GM18868 (cell line): Measurements from ENCODE around the gene TMEM151A.
A peak's percentile ranks its signal among the peaks of the same experiment; 100 is the strongest.
"Not testable (repeated sequence)": the region's sequence is repeated elsewhere in the genome, so short reads cannot be mapped to it uniquely, and the experiment has no call there.

Source experiments
- ATAC-seq: cut with Tn5 transposase; IDR thresholded peaks from one replicate; pipeline ENCODE4 v1.9.1; 2021; ENCODE audit warnings: mild to moderate bottlenecking, moderate library complexity; ENCODE audit not compliant: unreplicated experiment

Gene TMEM151A

GRCh38 chr11:66297610-66298009 lies 5.9 kb downstream of the TMEM151A start:
- no peak for ATAC-seq

- no peak for ATAC-seq
These were observed 7.5 kb downstream of the TMEM151A start for GRCh38 chr11:66299186-66299585.

GRCh38 chr11:66302656-66303055 lies 11.0 kb downstream of the TMEM151A start:
- ATAC-seq, result no peak

GRCh38 chr11:66309475-66309874 lies 17.8 kb downstream of the TMEM151A start:
- ATAC-seq, result no peak

GRCh38 chr11:66310324-66310723 lies 18.6 kb downstream of the TMEM151A start:
- no peak for ATAC-seq

- ATAC-seq, result not testable (repeated sequence)
These were observed 19.2 kb downstream of the TMEM151A start for GRCh38 chr11:66310803-66311440.

GRCh38 chr11:66311470-66311964 lies 19.8 kb downstream of the TMEM151A start:
- ATAC-seq, result no peak

- peak; percentile 73 for ATAC-seq
These were observed 20.4 kb downstream of the TMEM151A start for GRCh38 chr11:66311965-66312548.

GRCh38 chr11:66312549-66313320 lies 21.0 kb downstream of the TMEM151A start:
- peak; percentile 40 for ATAC-seq

- ATAC-seq, result no peak
These were observed 21.9 kb downstream of the TMEM151A start for GRCh38 chr11:66313321-66314185.

GRCh38 chr11:66314186-66314501 lies 22.4 kb downstream of the TMEM151A start:
- ATAC-seq, result no peak

- no peak for ATAC-seq
These were observed 23.1 kb downstream of the TMEM151A start for GRCh38 chr11:66314561-66315497.

GRCh38 chr11:66315498-66315885 lies 23.8 kb downstream of the TMEM151A start:
- ATAC-seq, result no peak

- no peak for ATAC-seq
These were observed 24.5 kb downstream of the TMEM151A start for GRCh38 chr11:66315921-66316811.

- ATAC-seq, result no peak
These were observed 25.2 kb downstream of the TMEM151A start, which contains the start of gene CD248 for GRCh38 chr11:66316849-66317251. TSS of gene CD248 (minus strand) at chr11:66317044. CDS start at chr11:66317027, 17 bp downstream.

- ATAC-seq, result no peak
These were observed 25.6 kb downstream of the TMEM151A start for GRCh38 chr11:66317322-66317722.

- ATAC-seq, result no peak
These were observed 26.3 kb downstream of the TMEM151A start for GRCh38 chr11:66317723-66318599.

- ATAC-seq, result no peak
These were observed 26.9 kb downstream of the TMEM151A start for GRCh38 chr11:66318600-66318970.
